Activated CD8-positive, alpha-beta memory T cell treated with anti-CD3 and anti-CD28 coated beads, Interleukin-2, amount 50 U/mL, for 24 hours (primary cell): Measurements from ENCODE around the gene PPP1R8.
"Not testable (repeated sequence)": the region's sequence is repeated elsewhere in the genome, so short reads cannot be mapped to it uniquely, and the experiment has no call there.

Experiments used
- DNase-seq: peaks from one replicate; pipeline ENCODE4 v3.0.0-alpha.2; 2020; ENCODE audit errors: extremely low read depth

Gene PPP1R8

GRCh38 chr1:27830621-27831440 is at the start of gene PPP1R8:
TSS of gene PPP1R8 (plus strand) at chr1:27830782. CDS start at chr1:27830836, 54 bp downstream.
- peak; percentile 70 for DNase-seq

GRCh38 chr1:27782950-27783349 is 47.6 kb upstream of the PPP1R8 start:
- no peak for DNase-seq

DNA sequence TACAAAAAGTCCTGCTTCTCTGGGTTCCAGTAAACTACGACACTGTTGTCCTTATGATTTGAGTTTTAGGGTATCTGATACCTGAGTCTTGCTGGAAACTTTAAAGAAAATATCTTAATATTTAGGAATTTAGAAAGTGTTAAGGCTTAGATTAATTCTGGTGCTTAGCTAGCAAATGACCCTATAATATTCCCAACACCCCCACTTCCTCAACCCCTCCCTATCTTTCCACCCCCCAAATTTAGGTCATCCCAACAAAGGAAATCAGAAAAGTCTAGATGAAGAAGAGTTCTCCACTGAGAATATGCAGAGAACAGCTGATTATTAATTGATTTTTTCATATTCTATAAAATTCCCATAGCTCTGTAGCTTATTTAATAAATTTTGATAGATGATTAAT is 45.9 kb upstream of the PPP1R8 start:
- no peak for DNase-seq

GRCh38 chr1:27785781-27786455 is 44.7 kb upstream of the PPP1R8 start:
- no peak for DNase-seq

DNA sequence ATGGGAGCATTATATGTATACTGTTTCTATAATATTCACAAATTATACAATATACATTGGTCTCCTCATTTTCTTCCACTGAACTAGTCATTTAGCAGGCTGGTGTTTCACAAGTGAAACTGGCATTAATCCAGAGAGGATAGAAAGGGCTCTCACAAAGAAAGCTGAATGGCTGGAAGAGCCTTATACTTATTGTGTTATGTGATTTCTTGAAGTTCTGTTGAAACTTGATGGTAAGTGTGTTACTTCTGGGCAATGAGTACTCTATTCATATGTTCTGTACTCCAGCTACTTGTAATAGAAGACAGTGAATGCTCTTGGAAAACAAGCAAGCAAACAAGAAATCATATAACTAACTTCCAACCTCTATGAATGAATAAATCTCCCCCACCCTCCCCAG is 42.7 kb upstream of the PPP1R8 start:
- no peak for DNase-seq

GRCh38 chr1:27789540-27790041 is 41.0 kb upstream of the PPP1R8 start:
- DNase-seq = no peak

DNA sequence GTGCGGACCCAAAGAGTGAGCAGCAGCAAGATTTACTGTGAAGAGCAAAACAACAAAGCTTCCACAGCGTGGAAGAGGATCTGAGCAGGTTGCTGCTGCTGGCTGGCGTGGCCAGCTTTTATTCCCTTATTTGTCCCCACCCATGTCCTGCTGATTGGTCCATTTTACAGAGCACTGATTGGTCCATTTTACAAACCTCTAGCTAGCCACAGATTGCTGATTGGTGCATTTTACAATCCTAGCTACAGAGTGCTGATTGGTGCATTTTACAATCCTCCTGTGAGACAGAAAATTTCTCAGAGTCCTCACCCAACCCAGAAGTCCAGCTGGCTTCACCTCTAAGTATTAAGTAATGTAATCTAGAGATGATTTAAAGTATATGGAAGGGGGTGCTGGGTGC is 40.3 kb upstream of the PPP1R8 start:
- not testable (repeated sequence) for DNase-seq

- no peak for DNase-seq
These were observed 35.0 kb upstream of the PPP1R8 start for GRCh38 chr1:27795601-27796000.

DNA sequence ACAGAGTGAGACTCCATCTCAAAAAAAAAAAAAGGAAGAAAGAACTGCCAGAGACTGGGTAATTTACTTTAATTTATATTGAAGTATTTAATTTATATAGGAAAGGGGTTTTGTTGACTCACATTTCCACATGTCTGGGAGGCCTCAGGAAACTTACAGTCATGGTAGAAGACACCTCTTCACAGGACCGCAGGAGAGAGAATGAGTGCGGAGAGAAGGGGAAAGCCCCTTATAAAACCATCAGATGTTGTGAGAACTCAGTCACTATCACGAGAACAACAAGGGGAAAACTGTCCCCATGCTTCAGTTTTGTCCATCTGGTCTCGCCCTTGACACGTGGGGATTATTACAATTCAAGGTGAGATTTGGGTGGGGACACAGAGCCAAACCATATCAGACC is 25.8 kb upstream of the PPP1R8 start:
- DNase-seq = no peak

DNA sequence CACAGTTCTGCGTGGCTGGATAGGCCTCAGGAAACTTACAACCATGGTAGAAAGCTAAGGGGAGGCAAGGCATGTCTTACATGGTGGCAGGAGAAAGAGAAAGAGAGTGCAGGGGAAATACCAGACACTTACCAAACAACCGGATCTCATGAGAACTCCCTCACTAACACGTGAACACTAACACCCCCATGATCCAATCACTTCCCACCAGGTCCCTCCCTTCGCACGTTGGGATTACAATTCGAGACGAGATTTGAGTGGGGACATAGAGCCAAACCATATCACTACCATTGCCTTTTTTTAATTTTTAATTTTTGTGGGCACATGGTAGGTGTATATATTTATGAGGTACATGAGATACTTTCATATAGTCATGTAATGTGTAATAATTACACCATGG is 23.8 kb upstream of the PPP1R8 start:
- no peak for DNase-seq

DNA sequence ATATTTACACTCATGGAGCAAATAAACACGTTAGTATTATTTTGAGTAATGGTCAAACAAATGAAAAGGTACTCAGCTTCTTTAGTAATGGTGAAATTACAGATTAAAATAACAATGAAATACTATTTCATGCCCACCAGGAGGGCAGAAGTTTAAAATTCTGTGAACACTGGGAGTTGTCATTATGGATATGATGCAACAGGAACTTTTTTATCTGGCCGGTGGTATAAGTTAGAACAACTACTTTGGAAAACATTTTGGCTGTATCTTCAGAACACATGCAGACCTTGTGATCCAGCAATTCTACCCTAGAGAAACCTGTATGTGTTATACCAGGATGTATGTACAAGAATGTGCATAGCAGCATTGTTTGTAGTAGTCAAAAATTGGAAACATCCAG is 23.2 kb upstream of the PPP1R8 start:
- no peak for DNase-seq

DNA sequence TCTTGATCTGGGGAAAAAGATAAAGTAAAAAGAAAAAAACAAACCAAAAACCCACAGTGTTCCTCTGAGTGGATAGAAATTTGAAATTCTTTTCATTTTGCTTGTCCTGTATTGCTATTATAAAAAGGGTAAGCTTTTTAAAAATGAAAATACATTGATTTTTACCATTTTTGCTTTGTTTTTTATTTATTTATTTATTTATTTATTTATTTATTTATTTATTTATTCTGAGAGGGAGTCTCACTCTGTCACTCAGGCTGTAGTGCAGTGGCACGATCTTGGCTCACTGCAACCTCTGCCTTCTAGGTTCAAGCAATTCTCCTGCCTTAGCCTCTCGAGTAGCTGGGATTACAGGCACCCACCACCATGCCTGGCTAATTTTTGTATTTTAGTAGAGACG is 22.5 kb upstream of the PPP1R8 start:
- DNase-seq = not testable (repeated sequence)

DNA sequence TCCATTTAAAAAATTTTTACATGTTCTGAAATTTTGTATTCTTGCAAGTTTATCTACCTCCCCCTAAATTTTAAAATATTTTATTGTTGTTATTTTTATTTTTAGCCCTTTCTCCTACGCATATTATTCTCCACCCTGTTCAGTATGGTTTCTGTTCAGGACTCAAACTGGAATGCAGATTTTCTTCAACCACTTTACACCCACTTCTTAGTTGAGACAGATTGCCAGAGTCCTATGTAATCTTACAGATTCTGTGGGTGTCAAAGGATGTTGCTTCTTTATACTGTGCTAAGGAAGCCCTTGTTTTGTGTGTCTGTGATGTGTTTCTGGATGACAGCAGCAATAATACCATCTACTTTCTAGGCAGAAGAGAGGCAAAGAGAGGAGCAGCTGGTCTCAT is 20.7 kb upstream of the PPP1R8 start:
- no peak for DNase-seq

DNA sequence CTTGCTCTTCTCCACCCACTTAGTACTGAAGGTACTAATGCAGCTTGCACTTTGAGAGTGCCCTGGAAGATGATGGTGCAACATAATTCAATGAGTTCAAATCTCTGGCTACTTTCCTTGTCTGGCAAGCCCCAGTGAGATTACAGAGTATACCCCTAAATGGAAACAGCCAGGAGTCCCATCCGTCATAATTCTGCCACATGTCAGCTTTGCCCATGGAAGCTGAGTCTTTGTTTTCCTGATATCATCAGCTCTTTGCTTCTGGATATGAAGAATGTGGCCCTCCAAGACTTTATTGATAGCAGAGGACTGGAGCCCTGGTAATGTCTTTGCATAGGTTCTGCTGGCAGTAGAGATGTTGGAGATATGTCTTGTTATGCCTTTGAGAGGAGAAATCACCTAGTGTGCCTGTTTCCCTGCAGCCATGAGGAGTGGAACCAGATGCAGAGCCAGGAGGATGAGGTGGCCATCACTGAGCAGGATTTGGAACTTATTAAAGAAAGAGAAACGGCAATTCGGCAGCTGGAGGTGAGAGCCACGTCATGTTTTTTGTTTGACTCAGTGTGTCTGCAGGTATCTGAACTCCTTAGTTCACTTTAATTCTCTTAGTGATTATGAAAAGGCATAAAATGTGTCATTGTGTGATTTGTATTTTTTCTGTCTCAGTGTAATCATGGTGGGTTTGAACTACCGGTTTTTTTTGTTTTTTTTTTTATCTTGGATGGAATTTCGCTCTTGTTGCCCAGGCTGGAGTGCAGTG is 18.7 kb upstream of the PPP1R8 start:
- DNase-seq = no peak

DNA sequence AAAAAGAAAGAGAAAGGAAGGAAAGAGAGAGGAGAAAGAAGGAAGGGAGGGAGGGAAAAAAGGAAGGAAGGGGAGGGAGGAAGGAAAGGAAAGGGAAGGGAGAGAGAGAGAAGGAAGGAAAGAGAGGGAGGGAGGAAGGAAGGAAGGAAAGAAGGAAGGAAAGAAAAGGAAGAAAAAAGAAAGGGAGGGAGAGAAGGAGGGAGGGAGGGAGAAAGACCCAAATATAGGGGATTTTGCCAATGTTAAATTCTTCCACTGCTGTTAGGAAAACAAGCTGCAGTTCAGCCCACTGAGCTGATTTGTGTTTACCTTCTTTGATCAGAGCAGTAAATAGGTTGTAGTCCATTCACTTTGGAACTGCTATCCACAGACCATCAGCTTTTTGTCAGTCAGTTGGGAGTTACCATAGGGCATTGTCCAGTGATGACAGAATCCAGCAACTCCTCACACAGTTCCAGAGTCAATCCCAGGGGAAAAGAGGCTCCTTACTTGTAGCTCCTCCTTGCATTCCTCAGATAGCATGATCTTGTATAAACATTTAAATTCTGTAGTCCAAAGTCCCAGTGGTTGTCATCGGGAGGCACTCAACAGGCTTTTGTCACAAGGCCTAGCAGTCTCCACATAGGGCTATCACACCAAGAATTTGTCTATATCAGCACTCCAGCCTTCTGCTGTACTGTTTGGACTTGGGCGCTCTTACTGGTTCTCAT is 13.5 kb upstream of the PPP1R8 start:
- DNase-seq = no peak

- DNase-seq = no peak
These were observed 8.7 kb upstream of the PPP1R8 start for GRCh38 chr1:27821761-27822315.

DNA sequence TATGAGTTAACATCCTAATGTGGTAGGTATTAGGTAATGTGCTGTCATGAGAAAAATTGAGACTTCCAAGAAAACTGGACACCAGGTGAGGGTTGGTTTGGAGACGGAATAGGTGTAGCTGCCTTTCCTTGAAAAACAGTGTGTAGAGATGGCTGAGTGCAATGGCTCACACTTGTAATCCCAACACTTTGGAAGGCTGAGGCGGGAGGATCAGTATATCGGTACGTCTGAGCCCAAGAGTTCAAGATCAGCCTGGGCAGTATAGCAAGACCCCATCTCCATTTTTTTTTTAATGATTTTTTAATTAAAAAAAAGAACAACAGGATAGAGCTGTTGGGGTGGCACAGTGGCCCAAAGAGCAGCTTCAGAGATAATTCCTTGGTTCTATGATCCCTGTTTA is 6.8 kb upstream of the PPP1R8 start:
- DNase-seq = no peak

- DNase-seq = no peak
These were observed 6.2 kb upstream of the PPP1R8 start for GRCh38 chr1:27824411-27824810.

DNA sequence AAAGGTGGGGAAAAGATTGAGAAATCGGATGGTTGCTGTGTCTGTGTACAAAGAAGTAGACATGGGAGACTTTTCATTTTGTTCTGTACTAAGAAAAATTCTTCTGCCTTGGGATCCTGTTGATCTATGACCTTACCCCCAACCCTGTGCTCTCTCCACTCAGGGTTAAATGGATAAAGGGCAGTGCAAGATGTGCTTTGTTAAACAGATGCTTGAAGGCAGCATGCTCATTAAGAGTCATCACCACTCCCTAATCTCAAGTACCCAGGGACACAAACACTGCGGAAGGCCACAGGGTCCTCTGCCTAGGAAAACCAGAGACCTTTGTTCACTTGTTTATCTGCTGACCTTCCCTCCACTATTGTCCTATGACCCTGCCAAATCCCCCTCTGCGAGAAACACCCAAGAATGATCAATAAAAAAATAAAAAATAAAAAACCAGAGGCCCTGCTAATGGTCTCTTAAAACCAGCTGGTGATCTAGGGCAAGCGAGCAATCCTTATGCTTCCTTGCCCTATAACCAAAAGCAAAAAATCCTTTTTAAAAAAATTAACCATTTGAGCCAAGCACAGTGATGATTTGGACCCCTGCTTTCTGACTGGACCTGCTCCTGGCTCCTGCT is 1.1 kb upstream of the PPP1R8 start:
- not testable (repeated sequence) for DNase-seq

DNA sequence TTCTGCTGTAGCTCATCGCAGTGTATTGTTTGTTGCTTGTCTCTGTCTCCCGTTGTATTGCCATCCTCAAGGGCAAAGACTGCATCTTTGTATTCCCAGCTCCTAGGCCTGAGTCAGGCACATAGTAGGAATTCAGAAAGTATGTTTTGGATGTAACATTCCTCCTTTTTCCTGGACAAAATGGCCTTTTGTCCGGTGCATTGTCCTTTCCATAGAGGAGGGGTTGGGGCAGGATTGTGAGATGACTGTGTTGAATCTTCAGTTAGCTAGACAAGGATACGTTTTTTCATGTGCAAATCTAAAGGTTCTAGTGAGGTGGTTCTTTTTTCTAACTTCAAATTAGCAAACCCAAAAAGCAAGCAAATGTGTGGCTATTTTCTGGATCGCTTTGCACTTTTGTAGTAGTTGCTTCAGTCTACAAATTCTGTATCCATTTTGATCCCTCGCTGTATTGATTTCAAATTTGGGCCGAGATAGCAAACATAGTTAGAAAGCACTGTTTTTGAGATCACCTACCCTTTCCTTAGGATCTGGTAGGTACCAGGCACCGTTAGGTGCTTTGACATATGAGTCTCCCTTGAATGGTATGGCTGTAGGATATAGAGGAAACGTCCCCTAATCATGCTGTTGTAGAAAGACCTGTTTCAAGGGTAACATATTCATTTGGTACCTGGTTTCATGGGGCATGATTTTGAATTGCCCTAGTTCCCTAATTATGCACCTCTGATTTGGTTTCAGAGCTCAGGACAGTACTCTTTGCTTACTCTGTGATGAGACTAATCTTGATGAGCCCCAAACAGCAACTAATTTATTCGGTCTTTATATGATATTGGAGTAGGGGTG is 1.2 kb downstream of the PPP1R8 start:
- DNase-seq = no peak
